Heart right ventricle (tissue), 16 donors: Measurements from ENCODE around the gene SELENOW. TPM values are rescaled to one million over a fixed set of nuclear protein-coding genes. Genes with fewer than 3 reads are reported as not detected.

Experiments
- ATAC-seq, 8 donors: fragments of 200-7000 bp; cut with Tn5 transposase; one replicate each; pipeline ENCODE4 v1.9.1; 2020; ENCODE audit warnings: mild to moderate bottlenecking in 8 of 8, moderate library complexity in 8 of 8, moderate number of reproducible peaks in 1 of 8
- DNase-seq, 2 donors: peaks; one replicate each; pipeline ENCODE4 v3.0.0-alpha.2; 2020
- H3K27ac ChIP-seq, 10 donors: fragments of 200-600 bp; sonication (generic) in 2 of 10; one replicate each; pipeline versions ENCODE4 v1.5.0 to v1.8.0; 2020 to 2022; ENCODE audit warnings: mild to moderate bottlenecking in 3 of 10
- H3K27me3 ChIP-seq, 7 donors: fragments of 200-600 bp; one replicate each; pipeline ENCODE4 v1.8.0; 2021 to 2022; ENCODE audit warnings: mild to moderate bottlenecking in 2 of 7
- H3K36me3 ChIP-seq, 9 donors: fragments of 200-600 bp; sonication (generic) in 1 of 9; one replicate each; pipeline versions ENCODE4 v1.5.0 to v1.8.0; 2020 to 2022; ENCODE audit warnings: mild to moderate bottlenecking in 2 of 9
- H3K4me1 ChIP-seq, 9 donors: fragments of 200-600 bp; sonication (generic) in 1 of 9; one replicate each; pipeline versions ENCODE4 v1.5.0 to v1.8.0; 2020 to 2022; ENCODE audit warnings: mild to moderate bottlenecking in 4 of 9
- H3K4me3 ChIP-seq, 10 donors: fragments of 200-600 bp; sonication (generic) in 2 of 10; one replicate each; pipeline versions ENCODE4 v1.5.0 to v1.8.0; 2020 to 2022; ENCODE audit warnings: mild to moderate bottlenecking in 7 of 10, moderate library complexity in 2 of 10
- H3K9me3 ChIP-seq, 11 donors: fragments of 200-600 bp in 10 of 11; sonication (generic) in 2 of 11; one replicate each; pipeline versions ENCODE4 v1.5.0 to v1.8.0; 2013 to 2022; ENCODE audit warnings: mild to moderate bottlenecking in 2 of 11, control low read depth in 1 of 11, moderate library complexity in 1 of 11
- WGBS, 2 donors: extraction: QIAGEN DNeasy Blood & Tissue Kit; methylation state at CpG; one replicate each; pipeline ENCODE4 v1.1.7; 2013; ENCODE audit warnings: inconsistent platforms in 1 of 2; 5-methylcytosine and 5-hydroxymethylcytosine counted together
- intact Hi-C, 10 donors: fragments of 100-400 bp; cut with DNase I; formaldehyde crosslinking; loops; one replicate each; pipeline versions ENCODE4 v1.11.1 to v1.14.2; 2022
- polyA plus RNA-seq, 2 donors: library from polyadenylated mRNA; stranded (reverse); fragments of 200-250 nt; gene quantifications; one replicate each; pipeline ENCODE4 v1.2.3, GENCODE V29; 2013
- total RNA-seq, 10 donors: library from RNA; stranded (reverse); fragmentation: NEBNext Ultra II Directional in 3 of 10; extraction: Animal tissue kit (Norgen Biotek cat#: 25700) in 3 of 10; gene quantifications; one replicate each; pipeline versions ENCODE4 v1.2.1 to v1.2.4, GENCODE V29; 2021 to 2023
- TF ChIP-seq, protein P1 (sequence below), 9 donors: fragments of 200-600 bp; sonication (generic) in 2 of 9; IDR thresholded peaks; one replicate each; pipeline versions ENCODE4 v1.5.0 to v1.8.0; 2021 to 2022; ENCODE audit warnings: antibody characterized with exemption in 9 of 9, mild to moderate bottlenecking in 5 of 9, moderate library complexity in 1 of 9
- donor health status: Arrhythmogenic right ventricular cardiomyopathy.
- donor health status: ischemic (EF 13 %, LVEDD 7.1; RV severe dilation, severe dysfunction).
- donor health status: healthy with polysubstance abuse.
- donor health status: DM: no; HTN: yes; CAD: no.
- donor health status: DM: no; HTN: no; CAD: no.
- donor health status: ischemic (EF 25% LVEDD 6.9; RV normal size, moderate dysfunction).
- donor health status: ischemic (EF 25% LVEDD 5.7; RV mildly dilated, moderate dysfunction).
- donor health status: healthy.
- donor health status: DM: yes; HTN: yes; CAD: no.
- donor health status: Ischemic cardiomyopathy.
- donor health status: ischemic (EF 35%, LVEDD 5.7; RV mildly dilated, moderate dysfunction).
- donor health status: nonischemic (EF 11% LVEDD 7.7; RV severe dilation, severe dysfunction).
- donor health status: DM: yes; HTN: yes; CAD: no.
- donor health status: PGD.
- donor health status: ischemic (EF 29% LVEDD 5.4; RV normal size, mild dysfunction).
- donor health status: nonischemic (EF 23%, LVEDD 6.1; RV moderate dilation, normal function).

The SELENOW gene
- total and polyA plus RNA-seq, 12 donors: 711 to 1,774 (median 1,009) TPM

DNA sequence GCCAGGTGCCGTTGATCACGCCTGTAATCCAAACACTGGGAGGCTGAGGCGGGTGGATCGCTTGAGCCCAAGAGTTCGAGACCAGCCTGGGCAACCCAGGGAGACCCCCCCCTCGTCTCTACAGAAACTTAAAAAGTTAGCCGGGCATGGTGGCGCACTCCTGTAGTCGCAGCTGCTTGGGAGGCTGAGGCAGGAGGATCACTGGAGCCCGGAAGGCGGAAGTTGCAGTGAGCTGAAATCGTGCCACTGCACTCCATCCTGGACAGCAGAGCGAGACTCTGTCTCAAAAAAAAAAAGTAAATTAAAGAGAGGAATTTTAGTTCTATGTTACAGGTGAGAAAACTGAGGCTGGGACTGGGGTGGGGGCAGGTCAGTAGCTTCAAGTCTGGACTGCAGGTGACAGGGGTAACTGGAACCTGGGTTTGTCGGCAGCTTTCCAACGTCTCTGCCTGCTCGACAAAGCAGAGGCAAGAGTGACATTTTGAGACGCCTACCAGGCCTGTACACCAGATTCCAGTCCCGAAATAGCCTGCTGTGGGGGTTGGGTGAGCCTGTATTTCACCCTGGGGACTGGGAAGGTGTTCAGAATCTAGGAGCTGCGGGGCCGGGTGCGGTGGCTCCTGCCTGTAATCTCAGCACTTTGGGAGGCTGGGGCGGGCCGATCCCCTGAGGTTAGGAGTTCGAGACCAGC lies 1.2 kb downstream of the SELENOW start:
- Histone ChIP-seq H3K27ac (peak overlapping the region; percentile 98 to 100 (median 99)), H3K27me3 (no peaks in the 10 kb centered on the region), H3K4me1 (peaks cover 10 to 59% (median 45%) of the 10 kb centered on the region in 9 donors), H3K36me3 (peaks cover 0 to 43% (median 20%) of the 10 kb centered on the region in 9 donors), H3K4me3 (peak overlapping the region; percentile 78 to 100 (median 91)), H3K9me3 (no peaks in the 10 kb centered on the region)
- TF ChIP-seq, protein P1, sequence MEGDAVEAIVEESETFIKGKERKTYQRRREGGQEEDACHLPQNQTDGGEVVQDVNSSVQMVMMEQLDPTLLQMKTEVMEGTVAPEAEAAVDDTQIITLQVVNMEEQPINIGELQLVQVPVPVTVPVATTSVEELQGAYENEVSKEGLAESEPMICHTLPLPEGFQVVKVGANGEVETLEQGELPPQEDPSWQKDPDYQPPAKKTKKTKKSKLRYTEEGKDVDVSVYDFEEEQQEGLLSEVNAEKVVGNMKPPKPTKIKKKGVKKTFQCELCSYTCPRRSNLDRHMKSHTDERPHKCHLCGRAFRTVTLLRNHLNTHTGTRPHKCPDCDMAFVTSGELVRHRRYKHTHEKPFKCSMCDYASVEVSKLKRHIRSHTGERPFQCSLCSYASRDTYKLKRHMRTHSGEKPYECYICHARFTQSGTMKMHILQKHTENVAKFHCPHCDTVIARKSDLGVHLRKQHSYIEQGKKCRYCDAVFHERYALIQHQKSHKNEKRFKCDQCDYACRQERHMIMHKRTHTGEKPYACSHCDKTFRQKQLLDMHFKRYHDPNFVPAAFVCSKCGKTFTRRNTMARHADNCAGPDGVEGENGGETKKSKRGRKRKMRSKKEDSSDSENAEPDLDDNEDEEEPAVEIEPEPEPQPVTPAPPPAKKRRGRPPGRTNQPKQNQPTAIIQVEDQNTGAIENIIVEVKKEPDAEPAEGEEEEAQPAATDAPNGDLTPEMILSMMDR (IDR thresholded peaks at IDR 0.05): no peak
- WGBS, 2 donors: 29 to 33% methylated on average over 24 of the region's 24 CpGs
- intact Hi-C loops: loop anchor here in 2 of 10 donors (5.0 kb wide), 2 partner anchors 32 to 67 kb away; partner anchors contain the start of genes EHD2 (in 1 of the 2) and NOP53 (in 1 of the 2)
- DNase-seq (peak; percentile 77 to 87), ATAC-seq (peak; percentile 40 to 84 (median 76))

- WGBS, 2 donors: 36 to 45% methylated on average over 9 of the region's 9 CpGs
- peaks cover 0 to 48% (median 25%) of the 10 kb centered on the region in 9 donors for H3K36me3 ChIP-seq
- TF ChIP-seq, protein P1 (IDR thresholded peaks at IDR 0.05): no peak
- no peaks in the 10 kb centered on the region for H3K9me3 ChIP-seq
- H3K27me3 ChIP-seq: no peaks in the 10 kb centered on the region
- no peak for DNase-seq
- intact Hi-C loops: loop anchor here in 2 of 10 donors (5.0 kb wide), 2 partner anchors 33 to 68 kb away; partner anchors contain the start of genes EHD2 (in 1 of the 2) and NOP53 (in 1 of the 2)
- peaks cover 10 to 59% (median 45%) of the 10 kb centered on the region in 9 donors for H3K4me1 ChIP-seq
- peak overlapping the region; percentile 31 to 100 (median 90) for H3K4me3 ChIP-seq
- no peak for ATAC-seq
- peak overlapping the region; percentile 98 to 100 (median 99) for H3K27ac ChIP-seq
Measured at GRCh38 chr19:47780215-47780551, 1.7 kb downstream of the SELENOW start.

- intact Hi-C loops: loop anchor here in 2 of 10 donors (5.0 kb wide), 2 partner anchors 34 to 69 kb away; partner anchors contain the start of genes EHD2 (in 1 of the 2) and NOP53 (in 1 of the 2)
Measured at GRCh38 chr19:47781590-47782262, 3.2 kb downstream of the SELENOW start.

More at GRCh38 chr19:47781590-47782262, 3.2 kb downstream of the SELENOW start:
- DNase-seq: peak in 1 of 2 donors; percentile 69
- peaks cover 0 to 63% (median 36%) of the 10 kb centered on the region in 9 donors for H3K36me3 ChIP-seq
- H3K4me3 ChIP-seq: peak overlapping the region in 5 of 10 donors; percentile 8 to 99 (median 89)
- H3K9me3 ChIP-seq: no peaks in the 10 kb centered on the region
- 17 to 20% methylated on average over 9 of the region's 9 CpGs for WGBS, 2 donors
- ATAC-seq: peak in 1 of 8 donors; percentile 10
- TF ChIP-seq, protein P1 (IDR thresholded peaks at IDR 0.05): no peak
- H3K4me1 ChIP-seq: peaks cover 10 to 59% (median 45%) of the 10 kb centered on the region in 9 donors
- peak overlapping the region in 8 of 10 donors; percentile 55 to 100 (median 99) for H3K27ac ChIP-seq
- H3K27me3 ChIP-seq: no peaks in the 10 kb centered on the region
